HG03469 (cell line): ENCODE data around the gene ANKS1A.

Experiments used
- ATAC-seq: cut with Tn5 transposase; IDR thresholded peaks from one replicate; pipeline ENCODE4 v1.9.1; 2021; ENCODE audit warnings: mild to moderate bottlenecking, moderate library complexity, moderate number of reproducible peaks; ENCODE audit not compliant: unreplicated experiment

Gene ANKS1A

DNA sequence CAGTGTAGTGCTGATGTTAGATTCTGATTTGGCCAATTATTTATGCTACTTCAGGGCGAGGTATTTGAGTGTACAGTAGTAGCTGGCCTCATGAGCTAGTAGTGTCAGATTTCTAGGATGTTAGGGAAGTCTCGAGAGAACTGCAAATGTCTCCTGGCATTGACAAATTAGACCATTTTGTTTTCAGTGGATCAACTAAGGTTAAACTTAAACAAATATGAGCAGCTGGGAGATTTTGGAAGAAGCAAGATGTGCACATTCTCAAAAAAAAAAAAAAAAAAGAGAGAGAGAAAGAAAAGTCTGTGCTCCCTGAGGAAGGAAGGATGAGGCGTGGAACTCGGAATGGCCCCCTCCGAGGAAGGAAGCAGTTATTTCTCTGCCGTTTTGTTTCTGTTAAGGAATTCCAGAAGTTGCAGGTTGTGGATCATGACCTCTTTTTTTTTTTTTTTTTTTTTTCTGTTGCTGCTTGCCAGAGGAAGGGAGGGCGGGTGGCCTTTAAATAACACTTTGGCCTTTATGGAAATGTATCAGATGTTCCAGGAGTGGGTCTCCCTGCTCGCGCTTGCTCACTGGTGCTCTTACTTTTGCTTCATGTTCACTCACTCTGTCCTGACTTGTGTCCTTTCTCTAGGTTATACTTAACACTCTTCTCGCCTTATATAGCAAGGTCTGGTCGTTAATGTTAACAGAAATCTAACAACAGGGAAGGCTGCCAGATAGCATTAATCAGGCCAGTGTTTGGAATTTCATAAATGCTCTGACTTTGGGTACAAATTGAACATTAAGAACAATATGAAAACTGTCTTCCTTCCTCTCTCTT lies 127.7 kb downstream of the ANKS1A start:
- no peak for ATAC-seq

DNA sequence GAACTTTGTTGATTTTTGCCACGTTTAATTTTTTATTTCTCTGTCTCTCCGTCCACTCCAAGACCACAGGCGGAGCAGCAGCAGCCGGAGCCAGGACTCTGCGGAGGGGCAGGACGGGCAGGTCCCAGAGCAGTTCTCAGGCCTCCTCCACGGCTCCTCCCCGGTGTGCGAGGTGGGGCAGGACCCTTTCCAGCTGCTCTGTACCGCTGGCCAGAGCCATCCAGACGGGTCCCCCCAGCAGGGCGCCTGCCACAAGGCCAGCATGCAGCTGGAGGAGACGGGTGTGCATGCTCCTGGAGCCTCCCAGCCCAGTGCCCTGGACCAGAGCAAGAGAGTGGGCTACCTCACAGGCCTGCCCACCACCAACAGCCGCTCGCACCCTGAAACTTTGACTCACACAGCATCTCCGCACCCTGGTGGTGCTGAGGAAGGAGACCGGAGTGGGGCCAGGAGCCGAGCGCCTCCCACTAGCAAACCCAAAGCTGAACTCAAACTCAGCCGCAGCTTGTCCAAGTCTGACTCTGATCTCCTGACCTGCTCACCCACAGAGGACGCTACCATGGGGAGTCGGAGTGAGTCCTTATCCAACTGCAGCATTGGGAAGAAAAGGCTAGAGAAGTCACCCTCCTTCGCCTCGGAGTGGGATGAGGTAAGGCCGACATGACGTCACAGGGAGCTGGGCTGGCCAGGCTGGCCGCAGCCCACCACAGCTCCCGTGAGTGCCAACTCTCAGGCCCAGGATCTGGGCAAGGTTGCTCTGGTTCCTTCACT lies 128.5 kb downstream of the ANKS1A start:
- ATAC-seq = no peak

DNA sequence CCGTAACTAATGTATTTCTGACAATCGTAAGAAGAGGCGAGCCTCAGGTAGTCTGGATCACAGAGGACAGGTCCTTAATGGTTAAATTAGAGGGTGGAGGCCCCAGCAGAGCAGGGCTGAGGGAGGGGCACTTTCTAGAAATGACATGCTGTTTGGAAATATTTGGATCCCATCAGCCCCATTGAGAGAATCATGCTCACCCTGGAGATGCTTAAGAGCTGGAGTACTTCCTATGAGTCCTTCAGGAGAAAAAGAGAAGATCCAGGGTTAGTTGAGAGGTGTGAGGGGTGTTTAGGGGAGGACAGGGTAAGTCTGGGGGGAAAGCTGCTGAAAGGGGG lies 129.1 kb downstream of the ANKS1A start:
- no peak for ATAC-seq

DNA sequence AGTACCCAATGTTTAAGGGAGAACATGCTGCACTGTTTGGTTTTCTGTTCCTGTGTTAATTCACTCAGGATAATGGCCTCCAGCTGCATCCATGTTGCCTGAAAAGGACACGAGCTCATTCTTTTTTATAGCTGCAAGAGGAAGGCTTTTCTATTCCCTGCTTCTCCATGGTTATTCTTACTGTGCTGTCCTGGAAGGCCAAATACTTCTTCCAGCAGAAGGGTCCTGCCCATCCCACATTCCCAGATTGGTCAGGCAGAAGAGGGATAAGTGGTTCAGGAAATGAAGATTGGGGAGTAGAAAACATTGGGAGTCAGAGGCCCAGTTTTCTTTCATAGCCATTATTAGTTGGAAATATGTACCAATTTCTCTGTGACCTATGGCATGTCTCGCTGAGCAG lies 129.7 kb downstream of the ANKS1A start:
- ATAC-seq = no peak

DNA sequence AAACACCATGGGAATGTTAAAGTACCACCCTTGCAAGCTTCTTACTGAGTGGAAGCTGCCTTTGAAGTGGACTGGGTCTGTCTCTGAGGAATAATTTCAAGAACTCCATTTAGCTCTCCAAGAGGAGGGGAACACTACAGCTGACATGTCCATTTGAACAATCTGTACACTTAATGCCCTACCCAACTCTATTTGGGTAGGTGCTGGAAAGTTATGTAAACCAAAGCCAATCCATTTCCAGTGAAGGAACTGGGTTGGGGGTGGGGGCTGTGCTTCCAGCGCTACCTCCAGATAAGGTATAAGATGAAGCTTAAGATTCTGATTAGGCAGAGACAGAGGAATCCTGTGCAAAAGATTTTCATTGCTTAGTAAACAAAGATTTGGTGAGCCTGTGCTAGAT lies 130.1 kb downstream of the ANKS1A start:
- ATAC-seq = no peak

DNA sequence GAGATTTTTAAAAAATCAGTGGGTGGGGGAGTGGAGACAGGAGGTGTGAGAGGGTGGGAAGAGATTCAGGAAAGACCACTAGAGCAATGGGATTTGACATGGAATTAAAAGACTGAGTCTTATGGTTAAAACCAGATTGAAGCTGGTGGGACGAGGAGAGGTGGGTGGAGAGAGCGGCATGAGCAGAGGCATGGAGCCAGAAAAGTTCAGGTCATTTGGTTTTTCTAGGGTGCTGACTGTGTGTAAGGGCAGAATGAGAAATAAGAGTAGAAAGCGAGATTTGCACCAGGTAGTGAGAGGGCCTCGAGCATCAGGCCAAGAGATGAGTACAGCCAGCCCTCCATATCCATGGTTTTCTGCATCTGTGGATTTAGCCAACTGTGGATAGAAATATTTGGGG lies 130.8 kb downstream of the ANKS1A start:
- no peak for ATAC-seq

DNA sequence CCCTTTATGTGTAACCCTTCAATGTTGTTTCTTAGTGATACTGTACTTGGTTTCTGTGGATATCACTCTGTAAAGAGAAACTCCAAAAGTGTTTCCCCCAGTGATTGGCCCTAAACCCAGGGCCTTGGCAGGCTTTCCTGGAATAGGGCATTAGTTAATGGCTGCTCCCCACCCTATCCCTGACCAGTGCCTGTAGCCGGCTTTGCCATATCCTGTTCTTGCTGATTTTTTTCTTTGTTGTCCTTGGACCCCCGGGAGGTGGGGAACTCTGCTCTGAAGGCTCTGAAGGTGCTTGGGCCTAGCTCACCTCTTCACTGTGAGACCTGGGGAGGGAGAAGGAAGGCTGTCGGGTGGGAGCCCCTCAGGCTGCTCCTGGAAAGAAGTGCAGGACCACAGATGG lies 131.9 kb downstream of the ANKS1A start:
- no peak for ATAC-seq

DNA sequence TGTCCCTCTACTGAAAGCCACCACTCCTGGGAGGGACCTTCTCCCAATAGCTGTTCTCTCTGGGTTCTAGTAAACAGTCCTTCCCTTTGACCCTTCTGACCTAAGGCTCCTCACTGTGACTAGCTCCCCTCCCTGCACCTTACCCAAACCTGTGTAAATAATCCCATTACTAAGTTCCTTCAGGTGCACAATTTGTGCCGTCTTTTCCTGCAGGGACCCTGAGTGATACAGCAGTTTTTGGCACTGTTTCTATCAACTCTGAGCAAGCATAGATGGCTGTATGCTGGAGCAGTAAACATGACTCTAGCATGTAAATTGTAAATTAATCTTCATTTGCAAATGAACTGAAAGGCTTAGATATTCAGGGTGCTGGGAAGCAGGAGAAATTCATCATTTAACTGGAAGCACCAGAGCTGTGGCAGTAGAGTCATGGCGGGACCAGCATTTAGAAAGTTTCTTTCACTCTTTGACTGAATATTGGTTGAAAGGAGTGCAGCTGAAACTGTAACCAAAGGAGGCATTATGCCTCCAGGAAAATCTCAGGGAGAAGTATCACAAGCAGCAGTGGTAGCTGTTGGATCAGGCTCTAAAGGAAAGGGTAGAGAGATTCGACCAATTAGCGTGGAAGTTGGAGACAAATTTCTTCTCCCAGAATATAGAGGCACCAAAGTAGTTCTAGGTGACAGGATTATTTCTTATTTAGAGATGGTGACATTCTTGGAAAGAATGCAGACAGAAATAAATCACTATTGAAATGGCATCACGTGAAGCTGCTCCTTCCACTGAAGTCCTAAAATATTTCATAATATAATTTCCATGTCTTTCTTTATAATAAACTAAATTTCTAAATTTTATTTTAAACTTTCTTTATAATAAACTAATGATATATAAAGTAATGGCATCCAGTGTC lies 134.3 kb downstream of the ANKS1A start:
- ATAC-seq = no peak

DNA sequence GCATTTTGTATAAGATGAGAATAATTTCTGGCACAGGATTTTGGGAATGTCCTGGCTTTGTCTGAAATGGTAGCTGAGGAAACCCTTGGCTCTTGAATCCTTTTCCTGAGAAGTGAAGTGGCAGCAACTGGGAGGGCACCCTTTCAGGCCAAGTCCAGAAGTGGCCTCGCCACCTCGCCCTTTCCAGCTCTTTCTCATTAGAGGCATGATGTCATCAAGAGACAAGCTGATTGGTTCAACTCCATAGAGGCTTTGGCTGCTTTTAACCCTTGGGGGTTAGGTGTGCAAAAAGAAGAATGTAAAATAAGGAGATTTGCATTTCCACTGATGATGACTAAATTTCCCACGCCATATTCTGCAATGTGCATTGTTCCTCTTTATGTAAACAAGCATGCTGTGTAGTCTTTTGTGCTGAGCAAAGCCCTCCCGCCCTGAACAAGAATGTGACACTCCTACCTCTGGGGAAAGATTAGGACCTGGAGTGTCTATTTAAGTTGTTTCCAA lies 135.5 kb downstream of the ANKS1A start:
- ATAC-seq = no peak

DNA sequence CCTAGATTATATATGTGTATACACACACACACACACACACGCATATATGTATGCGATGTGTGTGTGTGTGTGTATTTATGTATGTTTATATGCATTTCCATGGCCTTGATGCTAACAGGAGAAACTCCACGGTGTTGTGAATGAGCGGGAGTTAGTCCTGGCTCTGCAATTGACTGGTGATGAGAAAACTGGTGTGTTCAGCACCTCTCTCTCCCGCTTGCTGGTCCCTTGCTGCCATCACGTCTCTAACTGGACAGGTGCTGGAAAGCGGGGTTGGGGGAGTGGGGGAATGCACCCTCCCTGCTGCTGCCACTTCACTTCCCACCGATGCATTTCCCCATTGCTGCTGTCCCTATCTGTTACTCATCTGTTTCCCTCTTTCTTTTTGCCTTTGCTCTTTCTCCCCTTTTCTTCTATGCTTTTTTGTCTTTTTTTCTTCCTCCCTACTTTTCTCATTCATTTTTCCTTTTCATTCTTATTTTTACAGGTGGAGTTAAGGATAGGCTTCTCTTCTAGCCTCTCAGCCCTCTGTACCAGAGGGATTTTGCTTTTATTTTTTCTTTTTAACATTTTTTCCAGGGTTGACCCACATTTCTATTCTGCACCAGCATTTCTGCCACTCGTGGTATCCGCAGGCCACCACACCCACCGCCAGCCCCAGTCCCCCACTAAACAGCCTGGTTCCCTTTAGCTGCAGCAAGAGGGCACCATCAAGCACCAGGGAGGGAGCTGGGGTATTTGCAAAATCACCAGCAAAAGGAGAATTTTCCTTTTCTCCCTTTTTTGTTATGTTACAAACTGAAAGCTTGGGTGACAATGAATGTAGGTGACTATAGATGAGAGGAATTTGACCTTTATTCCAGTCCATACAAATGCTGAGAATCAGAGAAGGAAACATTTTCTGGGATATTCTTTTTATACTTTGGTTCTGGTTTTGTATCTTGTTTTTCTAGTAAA lies 136.5 kb downstream of the ANKS1A start:
- ATAC-seq = no peak

DNA sequence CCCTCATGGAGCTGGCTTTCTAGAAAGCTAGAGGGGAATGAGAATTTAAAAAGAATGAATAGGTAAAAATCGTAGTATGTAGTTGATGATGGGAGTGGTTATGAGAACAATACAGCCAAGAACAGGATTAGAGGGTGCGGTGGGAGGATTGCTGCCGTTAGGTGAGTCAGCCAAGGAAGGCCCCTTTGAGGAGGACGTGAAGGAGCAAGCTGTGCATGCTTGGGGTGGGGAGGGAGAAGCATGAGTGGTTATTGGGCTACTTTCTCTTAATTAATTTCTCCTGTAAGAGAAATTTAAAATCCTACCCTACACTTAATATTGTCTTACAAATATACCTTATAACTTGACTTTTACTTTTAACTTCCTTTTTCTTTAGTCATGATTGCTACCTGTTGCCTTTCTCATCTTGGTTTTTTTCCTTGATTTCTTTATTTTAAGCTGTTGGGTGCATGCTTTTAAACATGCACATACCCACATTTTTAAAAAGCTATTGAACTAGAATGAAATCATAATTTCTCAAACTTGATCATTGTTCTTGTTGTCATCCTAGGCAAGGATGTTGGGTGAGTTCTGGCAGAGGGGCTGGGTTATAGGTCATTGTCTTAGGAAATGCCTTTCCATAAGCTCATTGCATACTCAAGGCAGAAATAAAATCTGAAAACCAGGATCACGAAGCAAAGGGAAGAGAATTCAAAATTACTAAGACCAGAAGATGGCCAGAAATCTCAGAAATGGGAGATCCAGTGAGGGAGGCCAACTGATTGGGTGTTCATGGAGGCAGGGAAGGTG lies 137.6 kb downstream of the ANKS1A start:
- no peak for ATAC-seq

DNA sequence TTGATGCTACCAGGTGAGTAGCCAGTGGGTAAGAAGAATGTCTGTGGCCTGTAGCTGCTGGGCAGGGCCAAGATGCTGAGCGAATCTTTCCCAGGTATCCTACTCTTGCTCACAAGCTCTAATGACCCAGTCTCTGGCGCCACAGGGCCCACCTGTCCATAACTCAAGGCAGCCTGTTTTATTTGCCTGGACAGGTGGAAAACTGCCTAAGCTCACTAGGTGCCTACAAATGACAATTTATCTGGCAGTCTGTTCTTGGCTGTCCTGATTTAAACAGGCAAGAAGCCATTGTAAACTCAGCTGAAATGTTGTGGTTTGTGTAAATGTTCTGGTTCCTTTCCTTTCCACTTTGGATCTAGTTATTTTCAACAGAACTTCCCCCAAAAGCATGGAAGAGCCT lies 138.8 kb downstream of the ANKS1A start:
- ATAC-seq = no peak

DNA sequence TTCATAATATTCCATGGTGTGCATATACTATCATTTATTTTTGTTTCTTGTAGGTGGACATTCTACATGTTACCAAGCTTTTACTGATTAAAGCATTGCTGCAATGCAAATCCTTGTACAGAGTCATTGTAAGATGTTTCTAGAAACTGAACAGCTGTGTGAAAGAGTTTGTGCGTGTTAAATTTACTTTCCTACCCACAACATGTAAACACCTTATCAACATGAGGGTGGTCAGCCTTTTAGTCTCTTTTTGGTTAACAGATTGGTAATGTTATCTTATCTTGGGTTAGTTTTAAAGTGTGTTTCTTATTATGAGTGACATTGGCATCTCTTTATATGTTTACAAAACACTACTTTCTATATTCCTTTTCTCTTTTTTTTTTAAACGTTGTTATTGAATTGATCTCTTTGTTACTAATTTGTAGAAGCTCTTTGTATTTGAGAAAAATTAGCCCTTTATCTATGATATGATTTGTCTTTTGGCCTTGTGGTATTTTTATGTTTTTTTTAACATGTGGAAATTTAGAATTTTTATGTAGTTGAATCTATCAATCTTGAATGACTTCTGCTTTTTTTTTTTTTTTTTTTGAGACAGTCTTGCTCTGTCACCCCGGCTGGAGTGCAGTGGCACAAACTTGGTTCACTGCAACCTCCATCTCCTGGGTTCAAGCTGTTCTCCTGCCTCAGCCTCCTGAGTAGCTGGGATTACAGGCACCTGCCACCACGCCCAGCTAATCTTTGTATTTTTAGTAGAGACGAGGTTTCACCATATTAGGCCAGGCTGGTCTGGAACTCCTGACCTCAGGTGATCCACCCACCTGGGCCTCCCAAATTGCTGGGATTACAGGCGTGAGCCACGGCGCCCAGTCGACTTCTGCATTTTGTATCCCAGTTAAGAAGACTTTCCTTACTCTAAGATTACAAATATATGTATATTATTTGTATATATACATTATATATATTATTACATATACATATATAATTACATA lies 140.0 kb downstream of the ANKS1A start:
- no peak for ATAC-seq

DNA sequence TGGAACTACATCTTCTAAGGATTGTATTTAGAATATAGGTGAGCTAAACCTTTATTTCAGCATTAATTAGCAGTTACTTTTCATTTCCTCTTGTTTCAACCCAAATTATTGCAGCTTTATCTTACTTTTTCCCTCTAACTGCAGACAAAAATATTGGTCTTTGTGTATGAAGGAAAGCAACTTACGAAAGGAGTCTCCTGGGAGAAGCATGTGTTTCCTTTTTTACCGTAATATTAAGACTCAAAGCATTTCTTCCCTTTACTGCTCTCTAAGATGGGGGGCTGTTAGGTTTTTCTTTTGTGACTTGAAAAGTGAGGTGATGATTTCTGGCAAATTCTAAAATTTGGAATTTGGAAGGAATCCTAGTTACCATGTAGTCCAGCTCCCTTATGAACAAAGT lies 141.0 kb downstream of the ANKS1A start:
- ATAC-seq = no peak

DNA sequence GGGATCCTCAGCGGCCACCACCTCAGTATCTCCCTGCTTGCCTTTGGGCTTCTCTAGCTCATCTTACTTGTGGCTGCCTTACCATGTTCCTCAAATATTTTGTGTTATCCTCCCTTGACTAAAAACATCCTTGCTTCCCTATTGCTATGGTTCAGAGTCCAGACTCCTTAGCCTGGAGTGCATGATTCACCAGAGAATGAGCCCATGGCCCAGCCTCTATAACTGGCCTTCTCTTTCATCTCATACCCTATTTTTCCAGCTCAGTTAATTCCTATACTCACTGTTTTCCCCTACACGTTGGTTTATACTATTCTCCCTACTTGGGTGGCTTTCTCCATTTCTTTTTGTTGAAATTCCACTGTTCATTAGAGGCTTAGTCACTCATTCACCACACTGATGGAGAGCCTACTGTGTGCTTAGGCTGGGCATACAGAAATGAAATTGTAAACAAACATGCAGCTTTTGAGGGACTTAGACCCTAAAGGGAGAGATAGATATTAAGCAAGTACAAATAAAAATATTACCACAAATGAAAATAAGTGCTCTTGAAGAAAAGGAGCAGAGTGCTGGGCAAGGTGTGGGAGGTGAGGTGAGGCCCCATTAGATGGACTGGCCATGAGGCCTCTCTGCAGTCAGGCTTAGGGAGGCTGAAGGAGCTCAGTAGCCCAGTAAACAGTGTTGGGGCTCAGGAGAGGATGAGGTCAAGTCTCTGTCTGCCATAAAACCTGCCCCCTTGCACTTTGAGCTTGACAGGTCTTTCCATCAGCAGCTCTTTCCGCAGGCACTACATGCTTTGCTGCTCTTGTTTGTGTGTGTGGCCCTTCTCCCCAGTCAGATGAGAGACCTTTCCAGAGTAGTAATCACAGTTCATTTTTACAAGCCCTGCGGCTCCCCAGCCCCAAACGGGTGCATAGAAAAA lies 142.8 kb downstream of the ANKS1A start:
- ATAC-seq = no peak

DNA sequence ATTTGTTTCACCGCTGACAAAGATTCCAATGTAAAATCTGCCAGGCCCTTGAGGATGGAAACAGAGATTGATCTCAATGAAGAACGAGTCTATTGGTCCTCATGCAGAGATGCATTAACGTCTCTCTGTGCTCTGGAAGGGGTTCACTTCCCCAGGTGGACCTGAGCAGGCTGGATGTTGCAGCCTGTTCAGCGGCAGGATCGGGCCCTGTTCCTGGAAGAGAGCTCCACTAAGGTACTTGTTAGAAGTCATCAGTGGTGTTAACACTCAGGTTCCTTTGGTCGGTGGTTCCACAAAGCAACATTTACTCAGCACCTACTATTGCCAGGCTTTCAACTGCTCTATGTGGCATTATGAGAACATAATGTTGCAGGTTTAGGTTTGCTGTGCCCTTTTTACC lies 144.6 kb downstream of the ANKS1A start:
- ATAC-seq = no peak
